SK-N-SH treated with all-trans-retinoic acid at 6 μM for 48 hours (cell line): ENCODE results near the gene OBSCN.

ENCODE experiments used
- ATAC-seq: fragments of 200-7000 bp; cut with Tn5 transposase; 3 replicates; pipeline ENCODE4 v1.9.1; 2020; ENCODE audit warnings: mild to moderate bottlenecking, moderate library complexity
- ARNTL ChIP-seq: fragments of 450-650 bp; formaldehyde crosslinking; IDR thresholded peaks from 2 replicates; pipeline ENCODE4 v1.5.0; 2020; ENCODE audit warnings: low read depth, mild to moderate bottlenecking, moderate library complexity, borderline replicate concordance
- BACH2 ChIP-seq: fragments of 250-450 bp; sonication (Bioruptor Pico); IDR thresholded peaks from 2 replicates; pipeline ENCODE4 v1.9.0; 2021; ENCODE audit warnings: mild to moderate bottlenecking, borderline replicate concordance
- CSDC2 ChIP-seq: fragments of 250-450 bp; sonication (Bioruptor Pico); IDR thresholded peaks from 2 replicates; pipeline ENCODE4 v1.5.0; 2020; ENCODE audit warnings: mild to moderate bottlenecking, moderate library complexity
- CSRNP3 ChIP-seq: fragments of 250-450 bp; sonication (Bioruptor Pico); IDR thresholded peaks from 2 replicates; pipeline ENCODE4 v1.5.1; 2021; ENCODE audit warnings: mild to moderate bottlenecking, moderate library complexity
- ESRRG ChIP-seq: fragments of 250-450 bp; sonication (Bioruptor Pico); IDR thresholded peaks from 2 replicates; pipeline ENCODE4 v1.6.1; 2021; ENCODE audit warnings: mild to moderate bottlenecking
- GLIS3 ChIP-seq: fragments of 250-450 bp; sonication (Bioruptor Pico); IDR thresholded peaks from 2 replicates; pipeline ENCODE4 v1.5.0; 2020; ENCODE audit warnings: mild to moderate bottlenecking, moderate library complexity
- ISL1 ChIP-seq: fragments of 250-450 bp; sonication (Bioruptor Pico); IDR thresholded peaks from 2 replicates; pipeline ENCODE4 v2.1.2; 2022; ENCODE audit warnings: mild to moderate bottlenecking, moderate library complexity
- POU6F1 ChIP-seq: fragments of 250-450 bp; sonication (Bioruptor Pico); IDR thresholded peaks from 2 replicates; pipeline ENCODE4 v1.8.0; 2021; ENCODE audit warnings: low read depth, mild to moderate bottlenecking, moderate library complexity, borderline replicate concordance
- PPARA ChIP-seq: fragments of 250-450 bp; sonication (Bioruptor Pico); IDR thresholded peaks from 2 replicates; pipeline ENCODE4 v1.5.0; 2020; ENCODE audit warnings: mild to moderate bottlenecking, borderline replicate concordance
- RARB ChIP-seq: fragments of 250-450 bp; sonication (Bioruptor Pico); IDR thresholded peaks from 2 replicates; pipeline ENCODE4 v1.8.0; 2021; ENCODE audit warnings: mild to moderate bottlenecking, moderate library complexity
- SNAI2 ChIP-seq: fragments of 250-450 bp; sonication (Bioruptor Pico); IDR thresholded peaks from 2 replicates; pipeline ENCODE4 v1.5.0; 2020; ENCODE audit warnings: mild to moderate bottlenecking, moderate library complexity
- TCF4 ChIP-seq: fragments of 250-450 bp; sonication (Bioruptor Pico); IDR thresholded peaks from 2 replicates; pipeline ENCODE4 v1.8.0; 2021; ENCODE audit warnings: mild to moderate bottlenecking, moderate library complexity, borderline replicate concordance
- TOX ChIP-seq: fragments of 250-450 bp; sonication (Bioruptor Pico); IDR thresholded peaks from 2 replicates; pipeline ENCODE4 v1.8.0; 2021; ENCODE audit warnings: mild to moderate bottlenecking, moderate library complexity, borderline replicate concordance
- TSHZ2 ChIP-seq: fragments of 250-450 bp; sonication (Bioruptor Pico); IDR thresholded peaks from 2 replicates; pipeline ENCODE4 v1.5.0; 2020; ENCODE audit warnings: mild to moderate bottlenecking, moderate library complexity
- ZC3H10 ChIP-seq: fragments of 250-450 bp; sonication (Bioruptor Pico); IDR thresholded peaks from 2 replicates; pipeline ENCODE4 v1.5.1; 2021; ENCODE audit warnings: mild to moderate bottlenecking, moderate library complexity
- ZFP3 ChIP-seq: fragments of 250-450 bp; sonication (Bioruptor Pico); IDR thresholded peaks from 2 replicates; pipeline ENCODE4 v1.5.0; 2020; ENCODE audit warnings: mild to moderate bottlenecking, moderate library complexity
- ZFP30 ChIP-seq: fragments of 450-650 bp; formaldehyde crosslinking; IDR thresholded peaks from 2 replicates; pipeline ENCODE4 v1.5.0; 2022; ENCODE audit warnings: mild to moderate bottlenecking, moderate library complexity
- ZNF565 ChIP-seq: fragments of 450-650 bp; formaldehyde crosslinking; conservative IDR thresholded peaks from 2 replicates; pipeline ENCODE4 v1.5.0; 2020; ENCODE audit warnings: low read depth, mild to moderate bottlenecking, moderate library complexity
- ZNF70 ChIP-seq: fragments of 450-650 bp; formaldehyde crosslinking; IDR thresholded peaks from 2 replicates; pipeline ENCODE4 v1.5.0; 2020; ENCODE audit warnings: mild to moderate bottlenecking, moderate library complexity
- ZNF8 ChIP-seq: fragments of 450-650 bp; formaldehyde crosslinking; IDR thresholded peaks from 2 replicates; pipeline ENCODE4 v1.5.0; 2020; ENCODE audit warnings: mild to moderate bottlenecking, moderate library complexity
- TF ChIP-seq, protein P1 (sequence below): fragments of 250-450 bp; sonication (Bioruptor Pico); IDR thresholded peaks from 2 replicates; pipeline ENCODE4 v1.5.1; 2020; ENCODE audit warnings: low read depth, mild to moderate bottlenecking, moderate library complexity

Gene OBSCN

DNA sequence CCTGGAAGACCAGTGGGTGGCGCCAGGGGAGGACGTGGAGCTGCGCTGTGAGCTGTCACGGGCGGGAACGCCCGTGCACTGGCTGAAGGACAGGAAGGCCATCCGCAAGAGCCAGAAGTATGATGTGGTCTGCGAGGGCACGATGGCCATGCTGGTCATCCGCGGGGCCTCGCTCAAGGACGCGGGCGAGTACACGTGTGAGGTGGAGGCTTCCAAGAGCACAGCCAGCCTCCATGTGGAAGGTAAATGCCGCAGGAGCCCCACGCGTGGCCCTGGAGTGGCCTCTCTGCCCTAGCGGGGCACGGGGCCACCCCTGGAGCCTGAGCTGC lies 75.2 kb downstream of the OBSCN start:
- TF ChIP-seq ZFP3 (CRISPR knock-in tag): no peak
- TF ChIP-seq, protein P1, sequence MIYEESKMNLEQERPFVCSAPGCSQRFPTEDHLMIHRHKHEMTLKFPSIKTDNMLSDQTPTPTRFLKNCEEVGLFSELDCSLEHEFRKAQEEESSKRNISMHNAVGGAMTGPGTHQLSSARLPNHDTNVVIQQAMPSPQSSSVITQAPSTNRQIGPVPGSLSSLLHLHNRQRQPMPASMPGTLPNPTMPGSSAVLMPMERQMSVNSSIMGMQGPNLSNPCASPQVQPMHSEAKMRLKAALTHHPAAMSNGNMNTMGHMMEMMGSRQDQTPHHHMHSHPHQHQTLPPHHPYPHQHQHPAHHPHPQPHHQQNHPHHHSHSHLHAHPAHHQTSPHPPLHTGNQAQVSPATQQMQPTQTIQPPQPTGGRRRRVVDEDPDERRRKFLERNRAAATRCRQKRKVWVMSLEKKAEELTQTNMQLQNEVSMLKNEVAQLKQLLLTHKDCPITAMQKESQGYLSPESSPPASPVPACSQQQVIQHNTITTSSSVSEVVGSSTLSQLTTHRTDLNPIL (CRISPR knock-in tag): no peak
- TF ChIP-seq ARNTL: no peak
- no peak for TF ChIP-seq ZC3H10 (CRISPR knock-in tag)
- TF ChIP-seq POU6F1: no peak
- TF ChIP-seq TOX (CRISPR knock-in tag): no peak
- ATAC-seq: no peak

DNA sequence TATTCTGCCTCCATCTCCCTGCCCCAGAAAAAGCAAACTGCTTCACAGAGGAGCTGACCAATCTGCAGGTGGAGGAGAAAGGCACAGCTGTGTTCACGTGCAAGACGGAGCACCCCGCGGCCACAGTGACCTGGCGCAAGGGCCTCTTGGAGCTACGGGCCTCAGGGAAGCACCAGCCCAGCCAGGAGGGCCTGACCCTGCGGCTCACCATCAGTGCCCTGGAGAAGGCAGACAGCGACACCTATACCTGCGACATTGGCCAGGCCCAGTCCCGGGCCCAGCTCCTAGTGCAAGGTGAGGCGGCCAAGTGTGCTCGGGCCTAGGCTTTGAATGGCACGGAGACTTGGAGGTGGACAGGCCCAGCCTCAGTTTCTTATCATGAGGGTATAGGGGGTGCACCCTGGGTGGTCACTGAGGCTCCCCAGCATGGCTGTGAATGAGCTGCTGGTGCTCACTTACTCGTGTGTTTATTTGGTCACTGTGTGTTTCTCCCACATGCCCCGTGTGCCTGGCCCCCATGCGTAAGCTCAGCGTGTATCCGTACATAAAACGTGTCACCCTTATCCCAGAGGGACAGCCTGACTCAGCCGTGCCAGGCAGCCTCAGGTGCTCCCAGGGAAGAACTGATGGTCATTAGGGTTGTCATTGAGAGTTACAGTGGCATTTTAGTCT lies 75.8 kb downstream of the OBSCN start:
- TF ChIP-seq ISL1 (CRISPR knock-in tag) (no peak), PPARA (CRISPR knock-in tag) (no peak), POU6F1 (no peak), CSDC2 (CRISPR knock-in tag) (no peak), RARB (CRISPR knock-in tag) (no peak), ZC3H10 (CRISPR knock-in tag) (no peak), ESRRG (no peak), TOX (CRISPR knock-in tag) (no peak), CSRNP3 (CRISPR knock-in tag) (no peak), TSHZ2 (CRISPR knock-in tag) (no peak), SNAI2 (CRISPR knock-in tag) (no peak), GLIS3 (no peak), TCF4 (CRISPR knock-in tag) (no peak), BACH2 (CRISPR knock-in tag) (no peak)
- TF ChIP-seq, all 23 proteins: peak for 0
- ATAC-seq: no peak

GRCh38 chr1:228284148-228284495 lies 76.3 kb downstream of the OBSCN start:
- TF ChIP-seq CSRNP3 (CRISPR knock-in tag): no peak
- TF ChIP-seq ZFP30 (CRISPR knock-in tag): no peak
- TF ChIP-seq, protein P1 (CRISPR knock-in tag): no peak
- no peak for TF ChIP-seq BACH2 (CRISPR knock-in tag)
- TF ChIP-seq ZC3H10 (CRISPR knock-in tag): no peak
- no peak for TF ChIP-seq ARNTL
- no peak for TF ChIP-seq ZNF8 (CRISPR knock-in tag)
- no peak for TF ChIP-seq POU6F1
- no peak for TF ChIP-seq CSDC2 (CRISPR knock-in tag)
- no peak for TF ChIP-seq TOX (CRISPR knock-in tag)
- TF ChIP-seq GLIS3: no peak
- no peak for TF ChIP-seq ZNF70 (CRISPR knock-in tag)
- TF ChIP-seq ISL1 (CRISPR knock-in tag): no peak
- no peak for TF ChIP-seq ZNF565
- no peak for TF ChIP-seq RARB (CRISPR knock-in tag)
- TF ChIP-seq, all 23 proteins: peak for 0
- ATAC-seq: no peak
